Activated naive CD4-positive, alpha-beta T cell treated with anti-CD3 and anti-CD28 coated beads for 36 hours (primary cell): ENCODE measurements around the gene OR2T27. TPM values are rescaled to one million over a fixed set of nuclear protein-coding genes. Genes with fewer than 3 reads are reported as not detected.
"Not testable (repeated sequence)": the region's sequence is repeated elsewhere in the genome, so short reads cannot be mapped to it uniquely, and the experiment has no call there.

Source experiments
- CTCF ChIA-PET: fragments of 350-600 bp; sonication (Branson Sonifier 250); formaldehyde crosslinking; loops from one replicate; lab custom pipeline; 2021; ENCODE audit warnings: antibody characterized with exemption; lab: Charles Lee
- DNase-seq: peaks from one replicate; pipeline ENCODE4 v3.0.0-alpha.2; 2020
- H3K27ac Mint-ChIP-seq: one replicate; pipeline ENCODE4 v1.8.0; 2021; ENCODE audit warnings: mild to moderate bottlenecking, mixed read lengths
- H3K27me3 Mint-ChIP-seq: one replicate; pipeline ENCODE4 v1.8.0; 2021; ENCODE audit warnings: low read depth, mixed read lengths
- H3K36me3 Mint-ChIP-seq: one replicate; pipeline ENCODE4 v1.8.0; 2021; ENCODE audit warnings: low read depth, mixed read lengths
- H3K4me1 Mint-ChIP-seq: one replicate; pipeline ENCODE4 v1.8.0; 2021; ENCODE audit warnings: low read depth, mixed read lengths
- H3K4me3 Mint-ChIP-seq: one replicate; pipeline ENCODE4 v1.8.0; 2021; ENCODE audit warnings: mild to moderate bottlenecking, moderate library complexity, mixed read lengths
- H3K9me3 Mint-ChIP-seq: one replicate; pipeline ENCODE4 v1.8.0; 2021; ENCODE audit warnings: mixed read lengths
- intact Hi-C: fragments of 100-400 bp; cut with micrococcal nuclease; formaldehyde crosslinking; loops from one replicate; pipeline ENCODE4 v1.15.1; 2023
- total RNA-seq, 2 experiments: library from RNA; stranded (reverse); gene quantifications; one replicate each; pipeline ENCODE4 v1.2.3, GENCODE V29; 2021

The OR2T27 gene
- total RNA-seq, 2 experiments from 2014 or later = not detected

- not testable (repeated sequence) for H3K36me3 Mint-ChIP-seq, H3K4me1 Mint-ChIP-seq
Measured at GRCh38 chr1:248634991-248635390, 20.3 kb downstream of the OR2T27 start, which contains the start of gene OR2T11. TSS of gene OR2T11 (minus strand) at chr1:248635091. CDS start at chr1:248627128, 7,963 bp downstream.

GRCh38 chr1:248631354-248632008 is 23.8 kb downstream of the OR2T27 start:
- intact Hi-C loops = no loop called here
- Mint-ChIP-seq H3K4me1 (no peaks in the 10 kb centered on the region), H3K9me3 (no peaks in the 10 kb centered on the region), H3K27ac (no peak overlapping the region), H3K36me3 (no peaks in the 10 kb centered on the region), H3K4me3 (no peak overlapping the region), H3K27me3 (no peaks in the 10 kb centered on the region)
- DNase-seq = no peak
- CTCF ChIA-PET = interaction anchor here (1.0 to 1.5 kb wide), 2 partner anchors 8 to 173 kb away, joined by 4 to 5 read pairs; no protein-coding TSS in a partner anchor

More at GRCh38 chr1:248634991-248635390, 20.3 kb downstream of the OR2T27 start, which contains the start of gene OR2T11:
- H3K27ac Mint-ChIP-seq, H3K27me3 Mint-ChIP-seq, CTCF ChIA-PET, intact Hi-C loops, H3K9me3 Mint-ChIP-seq, H3K4me3 Mint-ChIP-seq, DNase-seq: not testable (repeated sequence)

DNA sequence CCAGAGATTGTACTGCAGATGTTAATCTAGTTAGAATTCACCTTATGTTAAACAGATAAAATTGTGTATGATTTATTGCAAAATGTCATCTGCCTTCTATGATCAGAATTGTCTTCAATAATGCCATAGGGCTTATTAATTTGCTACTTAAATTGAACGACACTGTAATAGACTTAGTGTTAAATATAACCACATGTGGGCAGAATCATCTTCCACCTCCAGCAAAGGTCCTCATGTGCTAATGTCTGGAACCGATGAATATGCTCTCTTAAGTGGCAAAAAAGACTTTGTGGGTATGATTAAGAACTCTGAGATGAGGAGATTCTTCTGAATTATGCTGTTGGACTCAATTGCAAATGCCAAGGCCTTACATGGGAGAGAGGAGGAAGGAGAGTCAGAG is 24.8 kb downstream of the OR2T27 start:
- H3K27me3 Mint-ChIP-seq = no peaks in the 10 kb centered on the region
- CTCF ChIA-PET = interaction anchor here (1.0 to 1.5 kb wide), 2 partner anchors 8 to 174 kb away, joined by 4 to 5 read pairs; no protein-coding TSS in a partner anchor
- DNase-seq = no peak

DNA sequence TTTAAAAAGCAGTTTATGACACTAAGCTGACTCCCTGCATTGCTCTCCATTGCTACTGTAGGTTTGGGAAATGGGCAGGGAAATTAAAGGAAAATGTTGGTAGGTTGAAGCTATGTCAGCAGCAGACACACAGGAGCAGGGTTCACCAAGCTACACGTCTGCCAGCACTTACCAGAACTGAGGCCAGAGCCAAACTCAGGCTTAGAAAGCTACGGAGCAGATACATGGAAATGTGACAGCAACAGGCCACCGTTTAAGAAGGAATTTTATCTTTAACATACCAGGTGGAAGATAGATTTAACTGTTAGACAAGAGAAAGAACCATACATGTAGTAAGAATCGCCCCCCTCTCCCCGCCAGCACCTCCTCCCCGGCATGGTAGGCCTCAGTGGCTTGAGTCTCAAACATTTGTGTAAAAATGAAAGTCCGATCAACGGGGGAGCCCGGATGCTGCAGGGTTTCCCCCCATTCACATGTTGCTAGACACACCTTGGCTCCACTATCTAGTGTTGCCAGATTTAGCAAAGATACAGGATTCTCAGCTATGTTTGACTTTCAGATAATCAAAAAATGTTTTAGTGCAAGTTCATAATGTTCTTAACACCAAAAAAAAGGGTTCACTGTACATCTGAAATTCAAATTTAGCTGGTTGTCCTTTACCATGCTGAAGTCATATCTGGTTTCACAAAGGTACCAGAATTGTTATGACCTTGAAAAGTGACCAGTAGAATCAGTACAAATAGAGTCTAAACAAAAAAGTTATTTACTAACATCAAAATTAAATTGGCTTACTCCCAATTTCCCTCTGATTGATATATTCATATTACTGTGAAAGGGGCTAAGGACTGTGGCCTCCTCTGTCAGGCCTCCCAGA is 27.1 kb downstream of the OR2T27 start:
- CTCF ChIA-PET = interaction anchor here (0.6 kb wide), 1 partner anchor 199 kb away, joined by 3 read pairs; no protein-coding TSS in a partner anchor
- no peaks in the 10 kb centered on the region for H3K27me3 Mint-ChIP-seq
- H3K27ac Mint-ChIP-seq = no peak overlapping the region
- no peaks in the 10 kb centered on the region for H3K9me3 Mint-ChIP-seq
- intact Hi-C loops = no loop called here
- H3K4me3 Mint-ChIP-seq = no peak overlapping the region
- DNase-seq = no peak
- no peaks in the 10 kb centered on the region for H3K36me3 Mint-ChIP-seq
- no peaks in the 10 kb centered on the region for H3K4me1 Mint-ChIP-seq

More for the DNA sequence above, 24.8 kb downstream of the OR2T27 start:
- Mint-ChIP-seq H3K4me3 (no peak overlapping the region), H3K36me3 (no peaks in the 10 kb centered on the region), H3K27ac (no peak overlapping the region), H3K9me3 (no peaks in the 10 kb centered on the region), H3K4me1 (no peaks in the 10 kb centered on the region)
- intact Hi-C loops = no loop called here

GRCh38 chr1:248625971-248626370 is 29.4 kb downstream of the OR2T27 start:
- H3K27ac Mint-ChIP-seq = no peak overlapping the region
- DNase-seq = no peak
- CTCF ChIA-PET = interaction anchor here (1.1 to 5.5 kb wide), 2 partner anchors 57 to 180 kb away, joined by 4 to 53 read pairs; no protein-coding TSS in a partner anchor
- intact Hi-C loops = no loop called here
- no peaks in the 10 kb centered on the region for H3K9me3 Mint-ChIP-seq
- no peaks in the 10 kb centered on the region for H3K36me3 Mint-ChIP-seq
- H3K27me3 Mint-ChIP-seq = no peaks in the 10 kb centered on the region
- H3K4me1 Mint-ChIP-seq = no peaks in the 10 kb centered on the region
- no peak overlapping the region for H3K4me3 Mint-ChIP-seq

DNA sequence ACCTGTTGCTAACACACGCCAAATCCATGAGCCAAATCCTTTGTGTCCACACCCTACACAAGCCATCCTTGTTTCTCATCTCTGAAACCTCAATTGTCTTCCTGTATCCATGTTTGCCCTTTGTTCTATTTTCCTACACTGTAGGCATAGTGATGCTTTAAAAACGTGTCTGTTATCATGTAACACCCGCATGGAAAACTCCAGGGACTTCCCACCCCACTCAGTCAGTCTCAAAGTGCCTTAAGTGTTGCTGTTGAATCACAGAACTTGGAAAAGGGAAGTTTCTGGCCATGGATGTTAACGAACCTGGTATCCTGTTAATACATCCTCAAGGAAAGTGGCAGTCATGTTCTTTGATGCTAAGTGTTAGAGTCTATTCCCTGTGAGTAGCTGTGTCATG is 30.2 kb downstream of the OR2T27 start:
- intact Hi-C loops = no loop called here

DNA sequence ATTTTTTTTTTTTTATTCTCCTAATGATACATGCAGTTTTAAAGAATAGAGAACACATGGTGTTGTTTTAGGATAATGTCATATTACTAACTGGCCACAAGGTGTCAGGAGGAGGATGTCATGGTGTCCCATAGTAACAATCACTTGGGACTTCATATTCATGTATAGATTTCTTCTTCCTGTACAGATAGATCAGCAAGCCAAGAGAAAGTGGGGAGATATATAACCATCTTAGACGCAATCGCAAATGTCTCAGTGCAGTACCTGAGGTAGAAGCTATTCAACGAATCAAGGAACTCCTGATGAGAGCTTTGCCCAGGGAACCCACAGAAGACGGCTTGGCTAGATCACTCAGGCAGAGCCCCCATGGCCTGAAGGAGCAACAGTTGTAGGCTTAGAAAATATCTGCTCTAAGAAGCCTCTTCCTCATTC is 32.7 kb downstream of the OR2T27 start:
- no peaks in the 10 kb centered on the region for H3K9me3 Mint-ChIP-seq
- intact Hi-C loops = loop anchor here (1.0 kb wide), 2 partner anchors 64 to 185 kb away; no protein-coding TSS in a partner anchor
- CTCF ChIA-PET = interaction anchor here (0.7 to 5.5 kb wide), 11 partner anchors 8 to 1572 kb away, joined by 3 to 53 read pairs (median 4); no protein-coding TSS in a partner anchor
- no peaks in the 10 kb centered on the region for H3K36me3 Mint-ChIP-seq
- peak; percentile 19 for DNase-seq
- H3K27me3 Mint-ChIP-seq = no peaks in the 10 kb centered on the region
- peaks cover 2% of the 10 kb centered on the region for H3K4me1 Mint-ChIP-seq
- H3K4me3 Mint-ChIP-seq = no peak overlapping the region
- no peak overlapping the region for H3K27ac Mint-ChIP-seq

More for the DNA sequence above, 30.2 kb downstream of the OR2T27 start:
- H3K27me3 Mint-ChIP-seq = no peaks in the 10 kb centered on the region
- CTCF ChIA-PET = interaction anchor here (1.1 to 5.5 kb wide), 3 partner anchors 58 to 180 kb away, joined by 4 to 53 read pairs (median 24); no protein-coding TSS in a partner anchor
- no peaks in the 10 kb centered on the region for H3K36me3 Mint-ChIP-seq
- no peaks in the 10 kb centered on the region for H3K4me1 Mint-ChIP-seq
- H3K27ac Mint-ChIP-seq = no peak overlapping the region
- no peaks in the 10 kb centered on the region for H3K9me3 Mint-ChIP-seq
- DNase-seq = no peak
- H3K4me3 Mint-ChIP-seq = no peak overlapping the region

GRCh38 chr1:248621770-248622169 is 33.6 kb downstream of the OR2T27 start:
- H3K27ac Mint-ChIP-seq = no peak overlapping the region
- CTCF ChIA-PET = interaction anchor here (0.6 to 5.5 kb wide), 11 partner anchors 7 to 187 kb away, joined by 3 to 53 read pairs (median 3); no protein-coding TSS in a partner anchor

DNA sequence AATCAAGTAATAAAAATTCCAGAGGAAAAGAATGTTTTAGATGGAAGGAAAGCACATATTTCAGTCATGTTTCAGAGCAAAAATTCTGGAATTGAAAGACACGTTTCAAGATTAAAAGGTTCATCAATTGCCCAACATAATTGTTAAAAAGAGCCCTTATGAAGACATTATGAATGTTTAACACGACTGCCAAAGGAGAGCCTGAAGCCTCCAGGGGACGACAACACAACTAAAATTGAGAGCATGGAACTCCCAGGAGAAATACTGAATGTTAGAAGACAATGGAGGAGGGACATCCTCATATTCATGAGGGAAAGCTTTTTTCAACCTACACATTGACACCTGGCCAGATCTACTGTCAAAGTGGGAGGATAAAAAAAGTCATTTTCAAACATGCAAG is 36.5 kb downstream of the OR2T27 start:
- no peaks in the 10 kb centered on the region for H3K36me3 Mint-ChIP-seq
- no peak overlapping the region for H3K27ac Mint-ChIP-seq
- peaks cover 7% of the 10 kb centered on the region for H3K4me1 Mint-ChIP-seq
- peak; percentile 82 for DNase-seq
- H3K4me3 Mint-ChIP-seq = no peak overlapping the region
- CTCF ChIA-PET = interaction anchor here (1.0 to 1.9 kb wide), 4 partner anchors 9 to 207 kb away, joined by 3 to 9 read pairs (median 4); no protein-coding TSS in a partner anchor
- no peaks in the 10 kb centered on the region for H3K27me3 Mint-ChIP-seq
- intact Hi-C loops = loop anchor here (2.0 to 5.0 kb wide), 2 partner anchors 376 to 682 kb away; no protein-coding TSS in a partner anchor
- H3K9me3 Mint-ChIP-seq = no peaks in the 10 kb centered on the region

More at GRCh38 chr1:248621770-248622169, 33.6 kb downstream of the OR2T27 start:
- Mint-ChIP-seq H3K4me3 (no peak overlapping the region), H3K27me3 (no peaks in the 10 kb centered on the region), H3K9me3 (no peaks in the 10 kb centered on the region), H3K36me3 (no peaks in the 10 kb centered on the region), H3K4me1 (peaks cover 2% of the 10 kb centered on the region)
- intact Hi-C loops = loop anchor here (1.0 kb wide), 2 partner anchors 65 to 186 kb away; no protein-coding TSS in a partner anchor
- DNase-seq = no peak

- no peaks in the 10 kb centered on the region for H3K36me3 Mint-ChIP-seq
- peaks cover 14% of the 10 kb centered on the region for H3K4me1 Mint-ChIP-seq
- intact Hi-C loops = loop anchor here (2.0 to 5.0 kb wide), 2 partner anchors 375 to 681 kb away; no protein-coding TSS in a partner anchor
- DNase-seq = no peak
- H3K4me3 Mint-ChIP-seq = no peak overlapping the region
- H3K27ac Mint-ChIP-seq = no peak overlapping the region
- H3K27me3 Mint-ChIP-seq = no peaks in the 10 kb centered on the region
- H3K9me3 Mint-ChIP-seq = no peaks in the 10 kb centered on the region
- CTCF ChIA-PET = interaction anchor here (0.8 to 1.2 kb wide), 2 partner anchors 187 to 189 kb away, joined by 3 read pairs; no protein-coding TSS in a partner anchor
Measured at GRCh38 chr1:248618119-248618518, 37.2 kb downstream of the OR2T27 start.

DNA sequence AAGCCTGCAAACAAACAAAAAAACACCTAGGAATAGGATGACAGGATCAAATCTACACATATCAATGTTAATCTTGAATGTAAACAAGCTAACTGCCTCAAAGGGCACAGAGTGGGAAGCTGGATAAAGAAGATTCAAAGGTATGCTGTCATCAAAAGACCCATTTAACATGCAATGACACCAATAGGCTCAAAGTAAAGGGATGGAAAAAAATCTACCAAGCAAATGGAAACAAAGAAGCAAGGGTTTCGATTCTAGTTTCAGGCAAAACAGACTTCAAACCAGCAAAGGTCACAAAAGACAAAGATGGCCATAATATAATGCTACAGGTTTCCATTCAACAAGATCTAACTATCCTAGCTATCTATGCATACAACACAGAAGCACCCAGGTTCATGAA is 41.6 kb downstream of the OR2T27 start:
- intact Hi-C loops = loop anchor here (2.0 to 5.0 kb wide), 2 partner anchors 133 to 214 kb away; partner anchors contain the start of gene SH3BP5L
- Mint-ChIP-seq H3K36me3 (no peaks in the 10 kb centered on the region), H3K4me3 (no peak overlapping the region), H3K27me3 (no peaks in the 10 kb centered on the region), H3K4me1 (peaks cover 31% of the 10 kb centered on the region), H3K27ac (peak overlapping the region; percentile 33), H3K9me3 (no peaks in the 10 kb centered on the region)
- no peak for DNase-seq
- CTCF ChIA-PET = interaction anchor here (1.1 to 1.5 kb wide), 2 partner anchors 9 to 210 kb away, joined by 6 read pairs; no protein-coding TSS in a partner anchor
